HG03095 (cell line): ENCODE data around the gene DNAJC7.
A peak's percentile ranks its signal among the peaks of the same experiment; 100 is the strongest.

Experiments
- ATAC-seq: cut with Tn5 transposase; IDR thresholded peaks from one replicate; pipeline ENCODE4 v1.9.1; 2021; ENCODE audit warnings: moderate library complexity; ENCODE audit not compliant: unreplicated experiment

The DNAJC7 gene

GRCh38 chr17:41982026-41982760 lies 35.0 kb downstream of the DNAJC7 start:
- ATAC-seq: no peak

DNA sequence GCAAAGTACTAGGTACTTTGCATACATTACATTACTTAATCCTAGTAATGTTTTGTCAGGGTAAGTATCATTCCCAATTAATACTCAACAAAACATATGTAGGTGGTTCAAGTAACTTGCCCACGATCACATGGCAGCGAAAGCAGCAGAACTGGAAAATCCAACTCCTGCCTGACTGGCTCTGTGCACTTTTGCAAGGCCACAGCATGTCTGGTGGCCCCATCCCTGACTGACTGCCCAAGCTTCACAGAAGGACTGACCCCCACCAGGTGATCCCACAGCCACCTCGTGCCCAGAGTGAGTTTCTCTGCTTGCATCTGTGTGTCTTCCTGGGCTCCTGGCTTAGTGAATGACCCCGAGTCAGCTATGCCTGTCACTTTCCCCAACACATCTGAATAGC lies 39.2 kb downstream of the DNAJC7 start:
- no peak for ATAC-seq

GRCh38 chr17:41976142-41976768 lies 41.0 kb downstream of the DNAJC7 start:
- no peak for ATAC-seq

- ATAC-seq: no peak
Measured at GRCh38 chr17:41975099-41976083, 41.8 kb downstream of the DNAJC7 start.

DNA sequence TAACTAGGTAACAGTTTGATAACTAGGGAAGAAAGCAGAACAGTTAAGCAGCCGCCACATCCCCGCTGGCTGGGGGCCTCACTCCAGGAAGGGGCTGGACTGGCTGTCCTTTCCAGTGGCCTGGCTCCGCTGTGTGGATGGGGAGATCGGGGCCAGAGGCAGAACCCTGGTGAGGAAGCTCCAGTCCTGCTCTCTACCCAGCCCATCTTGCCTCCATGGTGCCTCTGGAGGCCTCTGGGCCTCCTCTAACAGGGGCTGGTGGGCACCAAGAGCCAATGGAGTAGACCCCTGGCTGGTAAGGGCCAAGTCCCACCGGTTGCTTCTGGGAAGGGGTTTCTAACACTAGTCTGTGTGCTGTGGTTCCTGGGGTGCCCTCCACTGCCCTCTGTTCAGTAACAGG lies 42.6 kb downstream of the DNAJC7 start:
- no peak for ATAC-seq

- ATAC-seq: no peak
Measured at GRCh38 chr17:41974031-41974430, 43.2 kb downstream of the DNAJC7 start.

GRCh38 chr17:41973408-41973811 lies 43.8 kb downstream of the DNAJC7 start:
- no peak for ATAC-seq

GRCh38 chr17:41972571-41973407 lies 44.5 kb downstream of the DNAJC7 start:
- no peak for ATAC-seq

- ATAC-seq: no peak
Measured at GRCh38 chr17:41971721-41972523, 45.3 kb downstream of the DNAJC7 start.

- ATAC-seq: no peak
Measured at GRCh38 chr17:41970901-41971331, 46.3 kb downstream of the DNAJC7 start.

GRCh38 chr17:41968676-41969075 lies 48.6 kb downstream of the DNAJC7 start:
- ATAC-seq: no peak

DNA sequence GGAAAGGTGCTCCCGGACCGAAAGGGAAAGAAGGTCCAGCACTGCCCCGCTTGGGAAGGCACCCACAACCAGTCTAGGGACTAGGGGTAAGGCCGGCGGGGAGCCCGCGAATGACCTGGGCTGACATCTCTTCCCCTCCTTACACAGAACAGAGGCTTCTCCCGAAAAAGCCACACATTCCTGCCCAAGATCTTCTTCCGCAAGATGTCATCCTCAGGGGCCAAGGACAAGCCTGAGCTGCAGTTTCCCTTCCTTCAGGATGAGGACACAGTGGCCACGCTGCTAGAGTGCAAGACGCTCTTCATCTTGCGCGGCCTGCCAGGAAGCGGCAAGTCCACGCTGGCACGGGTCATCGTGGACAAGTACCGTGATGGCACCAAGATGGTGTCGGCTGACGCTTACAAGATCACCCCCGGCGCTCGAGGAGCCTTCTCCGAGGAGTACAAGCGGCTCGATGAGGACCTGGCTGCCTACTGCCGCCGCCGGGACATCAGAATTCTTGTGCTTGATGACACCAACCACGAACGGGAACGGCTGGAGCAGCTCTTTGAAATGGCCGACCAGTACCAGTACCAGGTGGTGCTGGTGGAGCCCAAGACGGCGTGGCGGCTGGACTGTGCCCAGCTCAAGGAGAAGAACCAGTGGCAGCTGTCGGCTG lies 49.2 kb downstream of the DNAJC7 start:
- ATAC-seq: no peak

DNA sequence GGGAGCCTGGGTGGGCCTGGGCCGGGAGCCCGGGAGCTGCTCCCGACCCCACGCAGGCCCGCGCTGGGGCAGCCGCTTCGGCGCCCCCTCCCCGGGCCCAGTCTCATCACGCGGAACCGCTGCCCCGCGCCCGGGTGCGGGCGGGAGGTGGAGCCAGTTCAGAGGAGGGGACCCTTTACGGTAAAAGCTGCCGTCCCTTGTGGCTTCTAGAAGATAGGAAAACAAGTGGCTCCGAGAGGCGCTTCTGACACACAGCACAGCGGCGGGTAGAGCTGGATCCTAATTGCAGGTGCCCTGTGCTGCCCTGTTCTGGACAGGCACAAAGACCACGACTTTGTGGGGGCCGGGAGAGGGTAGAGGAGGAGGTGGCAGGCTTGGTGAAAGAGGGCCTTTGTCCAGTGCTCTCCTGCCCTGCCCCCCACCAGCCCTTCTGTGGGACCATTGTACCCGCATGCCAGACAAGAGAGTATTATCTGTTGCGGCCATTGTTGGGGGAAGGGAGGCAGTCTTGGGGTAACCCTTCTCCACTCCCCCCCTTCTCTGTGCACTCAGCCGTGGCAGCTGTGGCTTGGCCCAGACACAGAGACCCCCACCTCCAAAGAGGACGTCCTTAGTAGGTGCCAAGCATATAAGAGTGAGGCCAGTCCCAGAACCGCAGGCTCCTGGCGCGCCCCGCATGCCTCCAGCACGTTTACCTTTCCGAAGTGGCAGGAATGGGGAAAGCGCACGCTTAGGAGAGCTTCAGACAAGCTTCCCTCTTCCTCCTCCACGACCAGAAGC lies 49.9 kb downstream of the DNAJC7 start:
- ATAC-seq: no peak

- peak; percentile 47 for ATAC-seq
Measured at GRCh38 chr17:41966463-41967140, 50.6 kb downstream of the DNAJC7 start, which contains the start of gene CNP. TSS of gene CNP (plus strand) at chr17:41966795. CDS start at chr17:41966885, 90 bp downstream.

GRCh38 chr17:41965694-41966462 lies 51.4 kb downstream of the DNAJC7 start:
- no peak for ATAC-seq

DNA sequence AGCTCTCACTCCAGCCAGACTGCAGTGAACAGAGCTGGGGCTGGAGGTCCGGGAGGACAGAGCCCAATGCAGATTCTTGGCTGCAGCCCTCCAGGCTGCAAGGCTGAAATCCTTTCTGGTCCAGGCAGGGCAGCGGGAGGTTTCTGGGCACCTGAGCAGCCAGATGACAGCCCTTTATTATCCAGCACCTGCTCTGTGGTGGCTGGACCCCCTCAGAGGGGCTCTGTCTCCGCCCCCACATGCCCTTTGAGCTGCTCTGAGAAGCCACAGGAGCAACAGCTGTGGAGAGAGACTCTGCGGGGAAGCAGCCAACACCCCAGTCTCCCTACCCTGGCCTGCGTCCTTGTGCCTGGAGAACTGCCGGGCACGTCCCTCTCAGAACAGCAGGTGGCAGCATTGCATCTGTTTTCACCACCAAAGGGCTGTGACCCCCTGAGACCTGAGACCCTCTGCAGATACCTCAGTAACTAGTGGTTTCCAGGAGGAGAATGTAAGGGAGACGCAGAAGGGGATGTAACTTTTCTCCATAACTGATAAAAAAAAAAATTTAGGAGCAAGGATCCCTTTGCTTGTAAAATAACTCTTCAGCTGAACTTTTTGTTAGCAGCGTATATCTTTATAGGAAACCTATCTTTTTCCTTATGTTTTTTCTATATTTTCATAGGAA lies 54.3 kb downstream of the DNAJC7 start:
- no peak for ATAC-seq
